SU-DHL-6 (cell line): ENCODE data around the gene EPHB4.

Experiments
- CTCF ChIP-seq: fragments of 200-600 bp; sonication (generic); IDR thresholded peaks from one replicate; pipeline ENCODE4 v1.5.1; 2017; ENCODE audit warnings: antibody characterized with exemption, mild to moderate bottlenecking, low read length, moderate library complexity; ENCODE audit not compliant: insufficient read depth, poor library complexity, severe bottlenecking
- EZH2phosphoT487 ChIP-seq: fragments of 200-600 bp; sonication (generic), shearing (Covaris generic); conservative IDR thresholded peaks from 2 replicates; pipeline ENCODE4 v1.6.1; 2018; ENCODE audit warnings: mild to moderate bottlenecking, antibody characterized with exemption, low read length, moderate library complexity, mixed read lengths

- TF ChIP-seq CTCF: no peak
- TF ChIP-seq EZH2phosphoT487: no peak
These were observed 27.0 kb upstream of the EPHB4 start for GRCh38 chr7:100854146-100854895.
